ENCODE measurements around the gene ENPP7. TPM values are rescaled to one million over a fixed set of nuclear protein-coding genes. Genes with fewer than 3 reads are reported as not detected.

ENPP7 gene
- total RNA-seq, 1 experiment from 2014 or later: not detected

DNA sequence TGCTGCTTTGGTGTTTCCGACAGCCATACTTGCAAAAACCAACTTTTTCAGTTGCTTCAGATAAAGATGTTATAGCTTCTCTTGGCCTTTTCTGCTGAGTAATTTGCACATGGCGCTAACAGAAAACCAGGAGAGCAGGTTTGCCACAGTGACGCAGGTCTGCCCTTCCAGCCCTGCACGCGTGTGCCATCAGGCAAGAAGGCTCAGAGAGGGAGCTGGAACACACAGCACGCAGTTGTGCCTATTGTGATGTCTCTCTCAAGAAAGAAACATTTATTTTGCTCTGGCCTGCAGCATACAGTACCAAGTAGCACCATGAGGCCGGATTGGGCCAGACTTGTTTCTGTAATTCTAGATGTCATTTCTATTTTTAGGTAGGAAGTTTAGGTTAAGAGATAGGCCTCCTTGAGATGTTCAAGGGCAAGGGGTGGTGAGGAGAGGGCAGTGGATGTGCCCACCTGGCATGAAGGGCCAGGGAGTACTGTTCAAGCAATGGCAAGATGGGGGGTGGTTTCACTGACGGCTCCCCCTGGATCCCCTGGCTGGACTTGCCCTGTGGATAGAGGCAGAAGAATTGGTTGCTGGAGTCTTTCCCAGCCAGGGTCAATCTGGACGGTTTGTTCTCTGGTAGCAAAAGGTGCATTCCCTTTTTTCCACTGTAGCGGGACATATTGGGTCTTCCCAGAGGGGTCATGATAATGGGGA, 49.1 kb downstream of the ENPP7 start:
- in situ Hi-C loops (cut with HindIII; ENCODE audit: low pct_unique_long_range_greater_than_20kb, low sequenced_read_pairs): loop anchor here (25.0 kb wide), 1 partner anchor 207 kb away; no protein-coding TSS in a partner anchor
- no peak for DNase-seq (ENCODE audit: low read depth, low spot score)

DNA sequence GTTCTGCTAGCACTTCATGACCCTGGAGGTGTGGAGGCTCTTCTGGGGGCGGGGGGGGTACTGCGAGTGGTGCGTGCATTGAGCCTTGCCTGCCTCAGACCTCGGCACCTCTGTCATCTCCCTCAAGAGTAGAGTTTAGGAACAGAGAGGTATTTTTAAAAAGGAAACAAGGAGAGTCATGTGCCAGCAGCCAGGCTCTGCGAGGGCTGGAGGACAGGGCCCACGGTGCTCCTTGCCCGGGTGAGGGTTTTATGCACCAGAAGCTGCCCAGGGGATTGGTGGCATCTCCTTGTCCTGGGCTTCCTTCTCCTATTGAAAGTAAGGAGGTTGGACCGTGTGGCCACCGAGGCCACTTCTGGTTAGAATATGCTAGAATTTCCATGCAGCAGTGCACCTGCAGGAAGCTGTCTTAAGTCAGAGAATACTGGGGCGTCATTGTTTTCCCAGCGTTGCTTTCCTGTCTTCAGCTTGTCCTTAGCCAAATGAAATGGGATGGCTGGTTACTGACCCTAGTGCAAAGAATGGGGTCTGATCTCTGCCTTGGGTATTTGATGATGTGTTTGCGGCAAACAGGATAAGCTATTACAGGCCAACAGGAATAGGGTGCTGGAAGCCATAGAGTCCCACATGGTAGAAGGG, 50.4 kb downstream of the ENPP7 start:
- in situ Hi-C loops (cut with HindIII; ENCODE audit: low pct_unique_long_range_greater_than_20kb, low sequenced_read_pairs): loop anchor here (25.0 kb wide), 1 partner anchor 206 kb away; no protein-coding TSS in a partner anchor

DNA sequence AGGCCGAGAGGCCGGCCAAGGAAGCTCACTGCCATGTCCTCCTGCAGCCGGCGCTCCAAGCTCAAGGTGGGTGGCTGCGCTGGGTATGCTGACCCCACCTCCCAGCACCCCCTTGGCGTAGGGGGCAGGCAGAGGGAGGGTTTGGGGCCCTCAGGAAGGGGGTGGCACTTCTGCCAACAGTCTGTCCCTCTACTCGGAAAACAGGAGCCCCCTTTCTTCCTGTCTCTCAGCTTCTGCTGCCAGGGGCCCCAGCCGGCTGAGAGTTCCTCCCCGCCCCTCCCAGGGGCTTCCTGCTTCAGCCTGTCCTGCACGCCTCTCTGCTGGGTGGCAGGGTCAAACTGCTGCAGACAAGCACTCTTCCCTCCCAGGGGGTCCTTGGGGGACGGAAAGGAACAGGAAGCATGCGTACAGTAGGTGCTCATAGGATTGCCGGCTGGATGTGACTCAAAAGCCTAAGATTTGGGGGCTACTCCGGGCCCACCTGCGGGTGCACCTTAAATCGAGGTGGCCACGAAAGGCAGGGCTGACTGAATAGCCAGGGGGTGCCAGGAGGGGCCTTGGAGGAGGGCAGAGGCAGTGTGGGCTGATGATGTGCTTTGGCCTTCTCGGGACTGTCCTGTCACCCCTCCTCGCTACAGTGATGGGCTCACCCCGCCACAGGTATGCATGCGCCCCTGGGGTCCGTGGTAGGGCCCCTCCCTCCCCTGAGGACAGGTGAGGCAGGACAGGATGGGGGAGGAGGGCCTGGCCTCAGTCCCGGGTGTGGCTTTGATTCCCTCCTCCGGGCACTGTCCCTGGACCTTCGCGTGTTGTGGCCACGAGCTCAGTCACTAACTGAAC, 51.2 kb downstream of the ENPP7 start:
- in situ Hi-C loops (cut with HindIII; ENCODE audit: low pct_unique_long_range_greater_than_20kb, low sequenced_read_pairs): loop anchor here (25.0 kb wide), 1 partner anchor 205 kb away; no protein-coding TSS in a partner anchor

More for the DNA sequence above, 50.4 kb downstream of the ENPP7 start:
- no peak for DNase-seq (ENCODE audit: low read depth, low spot score)

DNA sequence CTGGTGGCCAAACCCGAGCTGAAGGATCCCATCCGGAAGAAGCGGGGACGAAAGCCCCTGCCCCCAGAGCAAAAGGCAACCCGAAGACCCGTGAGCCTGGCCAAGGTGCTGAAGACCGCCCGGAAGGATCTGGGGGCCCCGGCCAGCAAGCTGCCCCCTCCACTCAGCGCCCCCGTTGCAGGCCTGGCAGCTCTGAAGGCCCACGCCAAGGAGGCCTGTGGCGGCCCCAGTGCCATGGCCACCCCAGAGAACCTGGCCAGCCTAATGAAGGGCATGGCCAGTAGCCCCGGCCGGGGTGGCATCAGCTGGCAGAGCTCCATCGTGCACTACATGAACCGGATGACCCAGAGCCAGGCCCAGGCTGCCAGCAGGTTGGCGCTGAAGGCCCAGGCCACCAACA, 53.1 kb downstream of the ENPP7 start:
- in situ Hi-C loops (cut with HindIII; ENCODE audit: low pct_unique_long_range_greater_than_20kb, low sequenced_read_pairs): loop anchor here (25.0 kb wide), 1 partner anchor 203 kb away; no protein-coding TSS in a partner anchor
- DNase-seq (ENCODE audit: low read depth, low spot score): no peak

More for the DNA sequence above, 51.2 kb downstream of the ENPP7 start:
- DNase-seq (ENCODE audit: low read depth, low spot score): no peak

DNA sequence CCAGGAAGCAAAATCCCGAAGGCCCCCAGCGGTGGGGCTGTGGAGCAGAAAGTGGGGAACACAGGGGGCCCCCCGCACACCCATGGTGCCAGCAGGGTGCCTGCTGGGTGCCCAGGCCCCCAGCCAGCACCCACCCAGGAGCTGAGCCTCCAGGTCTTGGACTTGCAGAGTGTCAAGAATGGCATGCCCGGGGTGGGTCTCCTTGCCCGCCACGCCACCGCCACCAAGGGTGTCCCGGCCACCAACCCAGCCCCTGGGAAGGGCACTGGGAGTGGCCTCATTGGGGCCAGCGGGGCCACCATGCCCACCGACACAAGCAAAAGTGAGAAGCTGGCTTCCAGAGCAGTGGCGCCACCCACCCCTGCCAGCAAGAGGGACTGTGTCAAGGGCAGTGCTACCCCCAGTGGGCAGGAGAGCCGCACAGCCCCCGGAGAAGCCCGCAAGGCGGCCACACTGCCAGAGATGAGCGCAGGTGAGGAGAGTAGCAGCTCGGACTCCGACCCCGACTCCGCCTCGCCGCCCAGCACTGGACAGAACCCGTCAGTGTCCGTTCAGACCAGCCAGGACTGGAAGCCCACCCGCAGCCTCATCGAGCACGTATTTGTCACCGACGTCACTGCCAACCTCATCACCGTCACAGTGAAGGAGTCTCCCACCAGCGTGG, 53.7 kb downstream of the ENPP7 start:
- no peak for DNase-seq (ENCODE audit: low read depth, low spot score)
- in situ Hi-C loops (cut with HindIII; ENCODE audit: low pct_unique_long_range_greater_than_20kb, low sequenced_read_pairs): loop anchor here (25.0 kb wide), 1 partner anchor 203 kb away; no protein-coding TSS in a partner anchor

DNA sequence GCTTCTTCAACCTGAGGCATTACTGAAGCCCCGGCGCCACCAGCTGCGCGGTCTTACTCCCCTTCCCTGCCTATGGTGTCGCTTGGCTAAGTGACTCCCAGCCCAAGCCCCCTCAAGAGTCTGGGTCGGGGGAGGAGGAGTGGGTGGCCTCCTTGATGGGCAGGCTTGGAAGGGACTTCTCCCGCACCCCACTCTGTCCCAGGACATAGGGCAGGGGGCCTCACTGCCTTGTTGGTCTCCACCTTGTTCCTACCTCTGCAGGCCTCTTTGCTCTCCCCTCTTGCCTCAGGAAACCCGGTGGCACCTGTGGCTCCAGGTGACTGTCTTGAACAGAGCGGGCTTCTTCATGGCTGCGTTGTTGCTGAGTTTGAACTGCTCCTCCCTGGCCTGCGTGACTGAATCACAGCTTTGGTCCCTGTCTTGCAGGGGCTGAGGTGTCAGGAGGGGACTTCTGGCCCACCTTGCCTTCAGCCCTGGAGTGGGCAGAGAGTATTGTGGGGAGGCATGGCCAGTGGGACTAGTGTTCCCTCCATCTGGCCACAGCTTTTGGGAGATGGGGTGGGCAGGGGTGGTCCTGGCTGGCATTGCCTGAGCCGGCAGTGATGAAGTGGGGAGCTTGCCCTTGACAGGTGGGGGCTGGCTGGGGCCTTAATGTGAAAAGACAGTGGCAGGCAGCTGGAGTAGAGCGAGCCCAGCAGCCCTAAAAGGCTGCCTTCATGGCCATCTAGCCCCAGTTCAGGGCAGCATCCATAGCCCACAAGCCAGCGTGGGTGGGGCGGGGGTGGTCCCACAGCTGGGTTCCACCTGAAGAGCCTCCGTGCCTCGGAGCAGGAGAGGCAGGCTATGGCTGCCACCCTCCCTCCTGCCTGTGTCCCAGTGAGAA, 54.5 kb downstream of the ENPP7 start:
- no peak for DNase-seq (ENCODE audit: low read depth, low spot score)
- in situ Hi-C loops (cut with HindIII; ENCODE audit: low pct_unique_long_range_greater_than_20kb, low sequenced_read_pairs): loop anchor here (25.0 kb wide), 1 partner anchor 202 kb away; no protein-coding TSS in a partner anchor

DNA sequence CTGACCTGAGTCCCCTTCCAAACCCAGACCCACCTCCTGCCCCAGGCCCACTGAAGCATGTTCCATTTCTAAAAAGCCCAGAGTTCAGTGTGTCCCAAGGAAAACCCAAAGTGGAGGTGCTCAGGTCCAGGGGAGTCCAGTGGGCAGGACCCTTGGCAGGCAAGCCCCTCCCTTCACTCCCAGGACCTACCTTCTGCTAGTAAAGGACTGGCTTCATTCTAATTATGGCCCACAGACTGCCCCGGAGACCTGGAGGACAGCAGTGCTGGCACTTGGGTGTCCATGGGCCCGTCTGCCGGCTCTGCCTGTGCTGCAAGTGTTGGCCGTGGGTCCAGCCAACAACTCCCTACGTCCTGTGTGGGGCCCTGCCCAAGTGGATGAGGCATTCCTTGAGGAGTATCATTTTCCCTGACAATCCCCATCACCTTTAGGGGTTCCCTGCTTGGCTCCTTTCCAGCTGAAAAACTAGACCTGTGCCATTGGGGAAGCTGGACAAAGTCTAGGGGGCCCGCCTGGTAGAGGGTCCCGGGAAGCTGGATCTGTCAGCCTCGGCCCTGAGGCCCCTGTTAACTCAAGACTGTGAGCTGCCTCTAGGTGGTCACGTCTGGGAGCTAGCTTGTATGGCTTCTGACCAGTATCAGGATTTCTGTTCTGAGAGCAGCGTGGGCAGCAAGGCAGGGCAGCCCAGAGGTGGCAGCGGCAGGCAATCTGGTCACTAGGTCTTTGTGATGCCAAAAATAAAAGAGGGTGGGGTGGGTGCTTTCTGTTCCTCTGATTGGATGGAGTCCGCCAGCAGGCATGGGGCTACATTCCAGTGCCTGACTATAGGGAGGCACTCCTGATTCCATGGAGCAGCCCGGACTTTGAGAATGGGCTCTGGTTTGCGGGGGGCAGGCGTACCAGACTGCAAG, 55.4 kb downstream of the ENPP7 start:
- in situ Hi-C loops (cut with HindIII; ENCODE audit: low pct_unique_long_range_greater_than_20kb, low sequenced_read_pairs): loop anchor here (25.0 kb wide), 1 partner anchor 201 kb away; no protein-coding TSS in a partner anchor
- DNase-seq (ENCODE audit: low read depth, low spot score): no peak

DNA sequence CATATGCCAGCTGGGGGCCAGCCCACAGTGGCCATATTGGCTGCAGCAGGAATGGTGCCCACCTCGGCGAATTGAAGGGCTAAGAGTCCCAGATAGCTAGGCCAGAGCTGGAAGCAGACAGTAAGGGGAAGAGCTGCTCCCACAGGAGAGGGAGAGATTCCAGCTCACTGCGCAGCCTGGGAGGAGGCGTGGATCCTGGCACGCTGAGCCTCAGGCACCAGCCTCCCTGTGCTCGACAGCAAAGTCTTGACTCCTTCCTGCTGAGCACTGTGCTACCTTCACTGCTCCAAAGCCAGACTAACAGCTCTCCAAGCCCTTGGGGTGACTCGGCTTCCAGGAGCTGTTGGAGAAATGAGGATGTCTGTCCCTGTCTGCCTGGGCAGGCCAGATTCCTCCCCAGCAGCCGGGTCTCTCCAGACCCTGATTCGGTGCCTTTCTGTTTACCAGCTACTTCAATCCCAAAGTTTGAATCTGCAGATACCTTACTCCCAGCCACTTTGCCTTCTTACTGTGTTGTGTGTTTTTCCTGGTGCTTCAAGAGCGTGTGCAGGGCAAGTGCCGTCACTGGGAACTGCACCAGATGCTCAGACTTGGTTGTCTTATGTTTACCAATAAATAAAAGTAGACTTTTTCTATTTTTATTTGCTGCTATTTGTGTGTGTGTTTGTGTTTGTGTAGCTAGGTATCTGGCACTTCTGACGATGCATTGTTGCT, 56.3 kb downstream of the ENPP7 start:
- no peak for DNase-seq (ENCODE audit: low read depth, low spot score)
- in situ Hi-C loops (cut with HindIII; ENCODE audit: low pct_unique_long_range_greater_than_20kb, low sequenced_read_pairs): loop anchor here (25.0 kb wide), 1 partner anchor 200 kb away; no protein-coding TSS in a partner anchor

DNA sequence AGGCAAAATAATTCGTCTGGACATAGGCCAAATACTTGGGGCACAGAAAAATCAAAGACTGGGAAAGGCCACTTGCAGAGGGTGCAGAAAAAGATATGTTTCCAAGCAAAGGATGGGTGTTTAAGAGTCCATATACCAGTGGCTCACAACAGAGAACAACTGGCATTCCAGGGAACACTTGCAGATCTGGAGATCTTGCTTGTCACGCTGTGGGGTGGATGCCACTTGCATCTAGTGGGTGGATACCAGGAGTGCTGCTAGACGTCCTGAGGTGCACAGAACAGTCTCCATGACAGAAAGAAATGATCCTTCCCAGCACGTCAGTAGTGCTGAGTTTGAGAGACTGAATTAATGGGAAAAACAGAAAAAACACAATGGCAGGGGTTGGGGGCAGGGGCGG, 57.7 kb downstream of the ENPP7 start:
- in situ Hi-C loops (cut with HindIII; ENCODE audit: low pct_unique_long_range_greater_than_20kb, low sequenced_read_pairs): loop anchor here (25.0 kb wide), 1 partner anchor 199 kb away; no protein-coding TSS in a partner anchor
- DNase-seq (ENCODE audit: low read depth, low spot score): no peak

DNA sequence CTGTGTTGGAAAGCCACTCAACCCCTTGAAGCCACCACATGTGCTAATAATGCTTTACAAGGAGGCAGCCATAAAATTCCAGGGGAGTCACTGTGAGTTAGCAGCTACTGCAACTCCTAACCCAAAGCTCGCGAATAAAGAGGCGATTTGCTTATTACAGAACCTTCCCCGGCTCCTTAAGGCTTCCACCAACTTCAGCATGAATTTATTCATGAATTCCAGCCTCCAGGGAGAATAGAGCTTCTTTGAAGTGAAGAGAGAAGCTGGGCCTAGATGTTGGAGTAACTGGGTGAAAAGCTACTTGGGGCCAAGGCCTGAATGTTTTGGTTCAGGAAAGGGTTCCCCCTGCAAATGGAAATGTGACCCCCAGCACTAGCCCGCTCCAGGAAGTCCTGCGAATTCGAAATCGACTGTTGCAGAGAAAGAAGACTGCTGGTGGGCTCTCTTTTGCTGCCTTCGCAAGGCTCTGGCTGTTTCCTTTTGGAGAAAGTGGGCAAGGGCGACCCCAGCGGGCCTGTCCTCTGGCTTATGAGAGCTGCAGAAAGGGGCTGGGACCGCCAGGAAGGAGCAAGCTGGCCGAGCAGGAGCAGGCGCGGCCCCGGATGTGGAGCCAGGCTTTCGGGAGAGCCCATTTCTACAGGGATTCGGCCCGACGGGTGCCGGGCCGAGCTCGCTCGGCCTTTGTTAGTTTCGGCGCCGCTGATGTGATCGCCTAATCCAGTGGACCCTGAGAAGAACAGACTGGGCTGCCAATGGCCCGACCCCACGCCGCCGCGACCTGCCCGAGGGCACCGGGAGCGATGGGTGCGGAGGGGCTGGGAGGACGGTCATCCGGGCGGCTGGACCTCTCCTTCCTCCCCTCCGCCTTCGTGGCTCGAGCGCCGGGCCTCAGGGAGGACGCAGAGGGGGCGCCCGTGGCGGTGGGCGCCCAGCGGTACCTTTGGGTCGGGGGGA, 58.5 kb downstream of the ENPP7 start:
- DNase-seq (ENCODE audit: low read depth, low spot score): no peak
- in situ Hi-C loops (cut with HindIII; ENCODE audit: low pct_unique_long_range_greater_than_20kb, low sequenced_read_pairs): loop anchor here (25.0 kb wide), 1 partner anchor 198 kb away; no protein-coding TSS in a partner anchor

DNA sequence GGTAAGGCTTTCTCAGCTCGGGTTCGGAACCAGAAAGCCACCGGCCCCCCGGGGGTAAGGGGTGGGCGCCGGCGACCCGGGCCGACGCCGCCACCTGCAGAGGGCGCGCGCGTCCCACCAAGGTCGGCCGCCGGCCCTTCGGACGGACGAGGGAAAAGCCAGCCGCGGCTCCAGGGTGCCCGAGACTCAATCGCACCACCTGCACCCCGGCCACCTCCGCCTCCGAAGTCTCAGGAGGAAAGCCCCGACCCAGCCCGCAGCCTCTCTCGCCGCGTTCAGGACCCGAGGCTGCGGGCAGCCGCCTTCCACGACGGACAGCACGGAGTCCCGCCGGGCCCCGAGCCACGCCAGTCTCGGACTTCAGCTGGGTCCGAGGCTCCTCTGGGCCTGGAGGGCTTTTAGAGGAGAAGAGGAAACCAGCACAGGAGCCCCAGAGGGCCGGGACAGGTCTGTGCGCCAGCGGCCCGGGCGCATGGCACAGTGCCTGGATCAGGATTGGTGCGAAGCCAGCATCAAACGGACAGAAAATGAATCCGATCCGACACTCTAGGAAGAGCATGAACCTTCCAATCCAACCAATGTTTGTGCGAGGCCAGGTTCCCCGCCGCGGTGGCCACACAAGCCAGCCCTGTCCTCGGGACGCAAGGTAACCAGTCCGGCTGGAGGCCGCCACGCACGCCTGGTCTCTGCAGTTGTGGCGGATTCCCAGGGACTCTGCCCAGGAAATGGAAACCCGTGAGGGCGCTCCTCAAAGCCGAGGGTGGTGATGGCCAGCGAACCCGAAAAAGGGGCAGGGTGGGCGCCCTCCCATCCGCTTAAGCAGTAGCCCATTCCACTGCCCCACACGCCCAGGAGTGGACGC, 59.4 kb downstream of the ENPP7 start:
- in situ Hi-C loops (cut with HindIII; ENCODE audit: low pct_unique_long_range_greater_than_20kb, low sequenced_read_pairs): loop anchor here (25.0 kb wide), 1 partner anchor 197 kb away; no protein-coding TSS in a partner anchor
- peak; percentile 60 for DNase-seq (ENCODE audit: low read depth, low spot score)

DNA sequence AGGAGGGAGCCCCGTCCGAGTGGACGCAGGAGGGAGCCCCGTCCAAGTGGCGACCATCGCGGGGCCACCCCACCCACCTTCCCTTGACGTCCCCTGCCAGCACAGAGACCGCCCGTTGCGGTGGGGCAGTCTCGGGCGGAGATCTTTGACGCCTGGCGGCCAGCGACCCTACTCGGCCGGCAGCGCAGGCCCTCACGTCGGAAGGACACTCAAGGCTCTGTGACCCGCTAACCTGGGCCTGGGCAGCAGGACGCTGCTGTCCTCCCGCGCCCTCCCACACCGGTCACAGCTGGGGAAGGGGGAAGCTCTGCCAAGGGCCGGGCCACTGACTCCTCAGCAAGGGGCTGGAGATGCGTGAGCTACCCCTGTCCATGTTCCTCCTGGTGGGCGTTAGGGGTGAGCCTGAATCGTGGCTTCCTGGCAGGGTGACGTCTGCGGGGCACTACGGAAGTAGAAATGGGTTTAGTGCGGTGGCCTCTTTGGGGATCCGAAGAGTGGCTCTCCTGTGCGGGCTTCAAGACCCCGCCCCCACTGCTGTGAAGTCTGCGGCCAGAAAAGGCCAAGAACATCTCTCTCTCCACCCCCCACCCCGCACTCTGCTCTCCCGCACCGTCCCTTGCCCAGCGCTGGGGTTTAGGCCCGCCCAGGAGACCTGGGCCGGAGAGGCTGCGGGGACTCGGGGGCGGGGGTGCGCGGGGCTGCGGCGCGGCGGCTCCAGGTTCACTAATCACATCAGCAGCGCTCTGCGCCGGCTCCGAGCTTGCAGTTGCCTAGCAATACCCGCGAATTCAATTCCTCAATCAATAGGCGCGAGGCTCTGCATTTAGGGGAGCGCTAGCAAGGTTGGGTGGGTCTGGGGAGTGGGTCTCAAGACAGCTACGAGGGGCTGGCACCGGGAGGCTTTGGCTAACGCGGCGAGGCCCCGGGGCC, 60.3 kb downstream of the ENPP7 start:
- in situ Hi-C loops (cut with HindIII; ENCODE audit: low pct_unique_long_range_greater_than_20kb, low sequenced_read_pairs): loop anchor here (25.0 kb wide), 1 partner anchor 196 kb away; no protein-coding TSS in a partner anchor
- DNase-seq (ENCODE audit: low read depth, low spot score): no peak
